Renal pelvis (tissue), 4 donors: ENCODE data around the gene KATNIP. TPM values are rescaled to one million over a fixed set of nuclear protein-coding genes. Genes with fewer than 3 reads are reported as not detected.
"Not testable (repeated sequence)": the region's sequence is repeated elsewhere in the genome, so short reads cannot be mapped to it uniquely, and the experiment has no call there.

ENCODE experiments used
- DNase-seq: peaks from one replicate; pipeline ENCODE4 v3.0.0-alpha.2; 2013
- polyA plus RNA-seq, 3 donors: library from polyadenylated mRNA; unstranded; fragments of 120-200 nt; gene quantifications; one replicate each; pipeline ENCODE4 v1.2.1, GENCODE V29; 2013; ENCODE audit not compliant: insufficient read length in 3 of 3

KATNIP gene
- polyA plus RNA-seq, 3 donors = 23.5 to 30.7 (median 29.7) TPM

DNA sequence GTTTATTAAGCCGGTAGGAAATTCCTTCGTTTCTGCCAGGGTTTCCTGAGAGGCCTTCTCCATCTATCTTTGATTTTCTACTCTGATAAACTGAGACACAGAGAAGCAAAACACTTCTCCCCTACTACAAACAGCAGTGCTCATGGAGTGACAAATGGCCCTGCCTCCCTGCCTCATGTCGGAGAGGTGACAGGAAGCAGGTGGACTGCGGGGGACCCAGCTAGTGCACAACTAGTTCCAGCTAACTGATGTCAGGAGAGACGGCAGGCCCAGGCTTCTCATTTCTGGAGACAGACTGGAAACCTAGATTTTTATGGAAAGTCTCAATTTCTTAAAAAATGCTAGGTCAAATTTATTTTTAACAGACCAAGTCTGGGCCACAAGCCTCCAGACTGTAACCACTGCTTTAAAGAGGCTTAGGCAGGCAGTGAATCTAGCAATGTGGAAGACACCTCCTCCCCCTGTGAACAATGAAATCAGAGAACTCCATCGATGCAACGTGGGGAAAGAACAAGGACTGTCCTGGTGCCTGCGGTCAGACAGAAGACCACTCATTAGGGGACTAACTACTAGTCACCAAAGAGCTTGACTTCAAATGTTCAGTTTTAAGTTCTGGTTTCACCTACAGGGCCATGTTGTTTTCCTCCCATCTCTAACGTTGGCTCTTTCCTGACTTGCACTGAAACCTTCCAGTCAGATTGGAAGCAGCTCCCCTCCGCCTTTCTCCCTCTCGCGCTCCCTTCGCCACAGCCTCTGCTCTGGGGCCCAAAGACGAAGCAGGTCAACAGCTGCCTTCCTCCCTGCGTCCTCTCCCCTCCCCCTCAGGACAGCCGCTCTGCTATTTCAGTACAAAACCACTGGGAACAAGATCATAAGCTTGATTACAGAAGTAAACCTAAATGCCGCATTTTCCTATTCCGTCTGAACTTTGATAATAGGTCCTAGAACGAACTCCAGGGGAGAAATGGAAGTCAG, 17.8 kb upstream of the KATNIP start:
- no peak for DNase-seq

DNA sequence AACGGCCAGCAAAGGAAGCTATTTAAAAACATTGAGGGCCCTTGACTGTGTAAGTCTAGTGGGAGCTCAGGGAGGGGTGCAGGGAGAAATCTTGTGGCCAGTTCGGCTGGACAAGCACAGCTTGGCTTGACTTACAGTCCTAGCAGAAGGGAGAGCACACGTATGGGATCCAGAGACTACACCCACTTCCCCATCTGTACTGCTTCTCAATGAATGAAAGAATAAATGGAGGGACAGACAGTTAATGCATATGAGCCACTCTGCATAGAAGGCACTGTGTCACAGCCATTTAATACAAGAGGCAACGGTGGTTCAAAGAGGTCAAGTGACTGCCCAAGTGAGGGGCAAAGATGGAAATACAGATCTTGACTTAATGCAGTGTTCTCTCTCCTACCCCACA, 15.7 kb upstream of the KATNIP start:
- DNase-seq = no peak

DNA sequence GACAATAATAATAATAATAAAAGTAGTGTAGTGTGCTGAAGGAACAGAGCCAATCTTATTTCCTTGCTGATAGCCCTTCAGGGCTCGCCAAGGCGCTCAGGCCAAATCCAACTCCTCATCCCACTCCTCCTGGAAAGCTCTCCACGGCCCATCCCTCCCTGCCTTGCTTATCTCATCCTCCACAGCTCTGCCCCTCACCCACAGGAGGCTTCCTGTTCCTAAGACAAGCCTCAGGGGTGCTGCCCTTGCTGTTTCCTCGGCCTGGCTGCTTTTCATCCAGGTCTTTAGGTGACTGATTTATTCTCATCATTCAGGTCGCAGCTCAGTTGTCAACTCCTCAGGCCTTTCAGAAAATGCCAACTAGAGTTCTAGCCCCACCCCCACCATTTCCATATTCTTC, 11.4 kb upstream of the KATNIP start:
- DNase-seq = no peak

DNA sequence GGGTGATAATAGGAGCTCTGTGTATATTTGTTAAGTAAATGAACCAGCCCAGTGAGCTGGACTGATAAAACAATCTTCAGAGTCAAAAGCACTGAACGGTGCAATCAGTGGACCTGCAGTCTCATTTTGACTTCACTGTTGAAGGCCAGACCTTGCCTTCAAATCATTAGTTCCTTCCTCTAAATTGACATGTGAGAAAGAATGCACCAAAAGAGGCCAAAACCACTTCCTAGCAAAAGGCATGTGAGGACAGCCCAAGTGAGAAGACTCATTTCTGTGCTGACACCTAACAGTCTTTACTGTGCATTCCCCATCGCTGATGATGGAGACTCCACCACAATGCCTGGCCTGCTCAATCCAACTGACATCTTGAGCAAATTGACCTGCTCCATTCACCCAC, 10.8 kb upstream of the KATNIP start:
- no peak for DNase-seq

DNA sequence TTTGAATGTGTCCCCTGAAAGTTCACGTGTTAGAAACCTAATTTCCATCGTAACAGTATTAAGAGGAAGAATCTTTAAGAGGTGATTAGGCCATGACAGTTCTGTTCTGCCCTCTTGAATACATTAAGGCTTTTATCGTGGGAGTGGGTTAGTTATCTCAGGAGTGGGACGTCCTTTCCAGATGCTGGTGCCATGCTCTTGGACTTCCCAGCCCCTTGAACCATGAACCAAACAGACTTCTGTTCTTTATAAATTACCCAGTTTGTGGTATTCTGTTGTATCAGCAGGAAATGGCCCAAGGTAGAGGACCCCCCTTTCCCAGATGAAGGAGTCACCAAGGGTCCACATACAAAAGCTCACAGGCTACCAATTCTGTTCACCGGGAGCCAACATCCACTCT, 10.3 kb upstream of the KATNIP start:
- no peak for DNase-seq

DNA sequence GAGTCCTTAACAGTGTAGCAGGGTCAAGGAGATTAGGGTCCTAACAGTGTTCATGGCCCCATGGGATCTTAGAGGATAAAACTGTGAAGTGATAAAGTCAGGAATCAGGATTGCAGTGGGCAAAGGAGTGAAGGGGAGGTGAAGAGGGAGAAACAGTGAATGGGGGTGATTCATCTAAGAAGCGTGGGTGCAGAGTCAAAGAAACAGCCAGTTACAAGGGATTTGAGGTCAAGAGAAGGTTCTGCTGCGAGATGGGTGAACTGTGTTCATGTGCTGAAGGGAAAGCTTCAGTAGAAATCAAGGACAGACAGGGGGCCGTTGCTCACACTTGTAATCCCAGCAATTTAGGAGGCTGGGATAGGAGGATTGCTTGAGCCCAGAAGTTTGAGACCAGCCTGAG, 6.1 kb upstream of the KATNIP start:
- no peak for DNase-seq

DNA sequence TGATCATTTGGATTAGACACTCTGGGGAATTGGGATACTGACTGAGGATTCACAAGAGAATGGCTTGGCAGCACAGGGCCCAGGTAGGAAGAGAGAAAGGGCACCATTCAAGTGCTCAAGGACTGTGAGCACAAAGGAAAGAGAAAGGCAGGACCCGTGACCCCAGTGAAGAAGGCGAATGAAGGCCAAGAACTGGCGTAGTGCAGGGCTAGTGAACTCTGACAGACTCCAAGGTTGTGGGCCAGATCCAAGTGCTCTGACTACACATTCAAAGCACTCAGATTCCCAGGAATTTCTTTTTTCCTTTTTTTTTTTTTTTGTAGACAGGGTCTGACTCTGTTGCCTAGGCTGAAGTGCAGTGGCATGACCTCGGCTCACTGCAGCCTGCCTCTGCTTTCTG, 5.3 kb upstream of the KATNIP start:
- DNase-seq = no peak

DNA sequence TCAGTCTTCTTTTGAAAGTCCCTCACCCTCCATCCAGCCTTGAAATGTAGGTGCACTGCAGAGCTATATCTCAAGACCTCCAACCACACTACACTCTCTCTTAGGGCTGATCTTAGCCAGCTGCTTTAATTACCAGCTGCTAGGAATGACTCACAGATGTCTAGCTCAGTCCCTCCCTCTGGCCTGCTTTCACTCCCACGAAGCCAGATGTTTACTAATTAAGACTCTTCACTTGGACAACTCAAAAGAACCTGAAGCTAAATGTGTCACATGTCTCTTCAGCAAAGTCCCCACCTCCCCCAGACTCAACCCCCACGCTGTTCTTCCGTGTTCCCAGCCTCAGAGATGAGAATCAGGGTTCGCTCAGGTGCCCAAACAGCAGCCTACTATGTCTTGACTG, 2.8 kb upstream of the KATNIP start:
- DNase-seq = no peak

DNA sequence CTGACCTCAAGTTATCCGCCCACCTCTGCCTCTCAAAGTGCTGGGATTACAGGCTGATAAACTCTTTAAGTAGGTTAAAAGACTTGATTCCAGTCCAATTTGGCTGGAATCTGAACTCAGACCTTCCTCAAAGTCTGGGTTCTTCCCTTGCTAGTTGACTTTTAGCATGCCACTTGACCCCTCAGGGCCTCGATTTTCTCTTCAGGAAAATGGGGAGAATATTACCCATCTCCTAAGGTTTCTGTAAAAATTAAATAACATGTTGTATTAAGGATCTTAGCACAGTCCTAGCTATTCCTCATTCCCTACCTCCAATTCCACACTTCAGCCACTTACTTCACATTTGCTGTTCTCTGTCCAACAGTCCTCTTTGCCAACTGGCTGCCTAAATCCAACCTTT, 2.1 kb upstream of the KATNIP start:
- DNase-seq = no peak

DNA sequence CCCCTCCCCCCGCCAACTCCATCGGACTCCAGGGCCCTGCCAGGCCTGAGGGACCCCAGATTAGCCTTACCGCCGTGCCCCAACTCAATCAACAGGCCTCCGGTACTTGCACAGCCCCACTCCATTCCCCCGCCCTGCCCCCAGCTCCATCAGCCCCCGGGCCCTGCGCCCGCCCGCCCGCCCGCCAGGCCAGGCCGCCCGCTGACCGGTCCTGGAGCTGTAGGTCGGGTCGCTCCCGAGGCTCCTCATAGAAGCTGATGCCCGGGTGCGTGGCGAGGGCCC, 539 bp upstream of the KATNIP start:
- no peak for DNase-seq

DNA sequence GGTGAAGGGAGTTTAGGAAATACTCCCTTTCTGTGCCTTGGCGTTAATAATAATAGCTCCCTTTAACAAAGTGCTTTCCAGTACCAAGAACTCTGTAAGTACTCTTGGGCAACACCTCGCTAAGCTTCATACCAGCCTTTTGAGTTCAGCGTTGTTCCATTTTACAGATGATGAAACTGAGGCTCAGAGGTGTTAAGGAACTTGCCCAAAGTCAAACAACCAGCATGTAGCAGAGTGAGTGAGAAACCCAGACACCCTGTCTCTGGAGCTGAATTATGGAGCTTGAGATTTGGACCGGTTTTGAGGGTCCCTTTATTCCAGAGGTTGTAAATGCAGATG, 607 bp downstream of the KATNIP start:
- DNase-seq = no peak

DNA sequence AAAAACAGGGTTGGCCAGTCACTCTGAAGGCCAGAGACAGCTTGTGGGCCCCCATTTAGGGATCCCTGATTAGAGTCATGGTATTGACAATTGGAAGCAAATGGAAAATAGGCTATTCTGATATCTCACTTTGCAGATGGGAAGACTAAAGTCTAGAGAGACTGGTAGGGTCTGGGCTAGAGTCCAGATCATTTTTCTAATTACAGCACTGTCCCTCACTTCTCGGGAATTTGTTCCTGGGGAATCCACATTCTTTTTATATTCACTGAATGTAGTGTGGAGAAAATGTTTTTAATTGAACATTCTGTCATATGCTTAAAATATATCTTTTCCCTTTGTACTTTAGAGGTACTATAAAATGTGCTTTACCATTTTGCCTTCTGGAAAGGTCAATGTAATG, 1.1 kb downstream of the KATNIP start:
- no peak for DNase-seq

DNA sequence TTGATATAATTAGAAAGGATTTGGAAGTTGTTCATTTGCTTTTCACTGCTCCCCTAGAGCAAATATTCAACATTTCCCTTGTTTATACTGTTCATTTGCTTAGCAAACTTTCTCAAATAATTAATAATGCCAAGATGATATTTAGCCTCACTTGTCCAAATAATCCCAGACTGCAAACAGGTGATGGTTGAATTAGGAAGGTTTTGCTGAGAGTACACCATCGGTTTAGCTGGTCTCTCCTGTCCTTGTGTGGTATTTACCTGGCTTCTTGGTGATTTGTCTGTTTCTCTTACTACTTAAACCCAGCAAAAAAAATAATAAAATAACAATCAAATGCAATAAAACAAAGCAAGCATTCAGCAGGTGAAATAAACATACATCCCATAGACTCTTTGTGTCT, 6.5 kb downstream of the KATNIP start:
- no peak for DNase-seq

DNA sequence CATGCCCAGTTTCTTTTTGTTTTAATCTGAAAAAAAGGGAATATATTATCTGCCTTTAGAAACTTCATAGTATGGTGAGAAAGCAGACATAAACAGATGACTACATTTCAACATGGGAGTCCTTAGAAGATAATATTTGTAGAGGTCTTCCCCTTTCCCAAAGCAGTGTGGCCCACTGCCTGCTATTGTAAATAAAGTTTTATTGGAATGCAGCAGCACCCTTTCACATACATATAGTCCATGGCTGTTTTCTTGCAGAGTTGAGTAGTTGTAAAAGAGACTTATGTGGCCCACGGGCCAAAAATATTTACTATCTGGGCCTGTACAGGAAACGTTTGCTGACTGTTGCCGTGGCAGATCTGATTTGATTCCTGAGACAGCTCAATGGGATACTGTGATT, 8.5 kb downstream of the KATNIP start:
- DNase-seq = no peak

DNA sequence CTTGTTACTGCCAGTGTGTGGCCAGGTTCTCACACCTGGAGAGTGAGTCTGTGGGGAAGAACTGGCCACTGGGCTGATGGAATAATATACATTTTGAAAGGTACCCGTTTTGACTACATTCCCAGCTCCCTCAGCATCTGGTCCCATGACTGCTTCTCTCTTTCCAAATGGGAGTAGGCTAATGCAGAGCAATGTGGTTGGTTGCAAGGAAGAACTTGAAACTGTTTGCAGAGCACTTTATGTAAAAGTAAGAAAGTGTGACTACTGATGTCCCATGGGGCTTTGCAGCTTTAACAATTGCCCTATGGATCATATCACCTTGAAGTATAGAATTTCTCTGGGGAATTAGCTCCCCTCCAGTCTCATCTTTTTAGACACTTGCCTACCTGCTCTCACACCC, 9.0 kb downstream of the KATNIP start:
- DNase-seq = no peak

DNA sequence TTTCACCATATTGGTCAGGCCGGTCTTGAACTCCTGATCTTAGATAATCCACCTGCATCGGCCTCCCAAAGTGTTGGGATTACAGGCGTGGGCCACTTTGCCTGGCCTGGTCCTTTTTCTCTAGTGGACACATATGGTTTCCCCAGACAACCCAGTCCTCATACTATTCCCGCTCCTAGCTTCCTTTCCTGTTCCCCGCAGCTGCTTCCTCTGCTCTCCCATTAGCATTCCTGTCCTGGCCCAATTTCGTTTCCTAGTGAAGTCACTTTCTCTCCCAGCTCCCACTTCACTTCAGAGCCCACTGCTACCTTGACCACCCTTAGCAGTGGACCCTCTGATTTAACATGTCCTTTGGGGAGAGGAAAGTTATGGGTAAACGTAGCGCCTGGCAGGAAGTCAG, 11.3 kb downstream of the KATNIP start:
- DNase-seq = no peak

DNA sequence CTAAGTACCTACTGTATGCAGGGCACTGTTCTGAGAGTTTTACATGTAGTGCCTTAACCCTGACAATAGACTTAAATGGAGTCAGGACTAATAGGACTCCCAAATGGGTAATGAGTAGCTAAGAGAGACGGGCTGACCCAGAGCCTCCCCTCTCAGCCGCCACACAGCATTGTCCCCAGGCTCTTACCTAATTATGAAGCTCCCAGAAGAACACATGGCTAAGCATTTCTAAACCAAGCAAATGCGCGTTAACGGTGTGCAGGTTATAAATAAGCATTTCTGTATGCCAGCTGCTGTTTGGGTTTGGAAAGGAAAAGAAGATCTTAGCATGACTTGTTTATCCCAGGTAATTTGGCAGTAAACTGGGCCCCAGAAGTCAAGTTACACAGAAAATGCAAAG, 14.3 kb downstream of the KATNIP start:
- DNase-seq = no peak

DNA sequence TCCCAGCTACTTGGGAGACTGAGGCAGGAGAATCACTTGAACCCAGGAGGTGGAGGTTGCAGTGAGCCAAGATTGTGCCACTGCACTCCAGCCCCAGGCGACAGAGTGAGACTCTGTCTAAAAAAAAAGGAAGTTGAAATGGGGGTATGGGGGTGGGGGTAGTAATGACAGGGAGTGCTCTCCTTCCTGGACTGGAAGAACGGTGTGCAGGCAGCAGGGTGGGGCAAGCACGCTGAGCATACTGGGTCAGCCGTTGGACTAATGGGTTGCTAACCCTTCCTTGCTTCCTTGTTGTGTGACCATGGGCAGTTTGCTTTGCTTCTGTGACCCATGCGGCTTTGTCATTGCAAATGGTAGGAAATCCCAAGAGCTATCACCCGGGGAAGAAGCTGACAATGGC, 16.5 kb downstream of the KATNIP start:
- no peak for DNase-seq

DNA sequence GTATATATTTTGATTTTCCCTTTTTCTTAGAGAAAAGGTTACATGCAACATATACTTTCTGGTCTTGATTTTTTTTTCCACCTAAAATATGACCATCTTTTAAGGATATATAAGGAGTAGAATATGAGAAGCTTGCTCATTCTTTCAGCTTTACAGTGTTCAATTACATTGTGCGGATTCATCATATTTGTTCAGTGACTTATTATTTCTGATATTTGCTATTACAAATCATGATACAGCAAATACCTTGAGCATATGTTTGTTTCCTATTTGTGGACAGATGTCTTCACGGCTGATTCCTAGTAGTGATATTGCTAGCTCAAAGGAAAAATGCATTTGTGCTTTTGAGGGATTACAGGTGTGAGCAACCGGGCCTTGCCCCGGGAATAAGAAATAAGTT, 18.1 kb downstream of the KATNIP start:
- DNase-seq = no peak

DNA sequence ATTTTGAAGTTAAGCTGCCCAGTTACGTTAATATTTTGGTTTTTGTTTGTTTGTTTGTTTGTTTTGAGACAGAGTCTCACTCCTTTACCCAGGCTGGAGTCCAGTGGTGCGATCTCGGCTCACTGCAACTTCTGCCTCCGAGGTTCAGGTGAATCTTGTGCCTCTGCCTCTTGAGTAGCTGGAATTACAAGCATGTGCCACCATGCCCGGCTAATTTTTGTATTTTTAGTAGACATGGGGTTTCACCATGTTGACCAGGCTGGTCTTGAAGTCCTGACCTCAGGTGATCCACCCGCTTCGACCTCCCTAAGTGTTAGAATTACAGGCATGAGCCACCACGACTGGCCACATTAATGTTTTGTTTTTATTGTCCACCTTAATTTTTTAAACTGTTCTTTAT, 21.0 kb downstream of the KATNIP start:
- DNase-seq = not testable (repeated sequence)

DNA sequence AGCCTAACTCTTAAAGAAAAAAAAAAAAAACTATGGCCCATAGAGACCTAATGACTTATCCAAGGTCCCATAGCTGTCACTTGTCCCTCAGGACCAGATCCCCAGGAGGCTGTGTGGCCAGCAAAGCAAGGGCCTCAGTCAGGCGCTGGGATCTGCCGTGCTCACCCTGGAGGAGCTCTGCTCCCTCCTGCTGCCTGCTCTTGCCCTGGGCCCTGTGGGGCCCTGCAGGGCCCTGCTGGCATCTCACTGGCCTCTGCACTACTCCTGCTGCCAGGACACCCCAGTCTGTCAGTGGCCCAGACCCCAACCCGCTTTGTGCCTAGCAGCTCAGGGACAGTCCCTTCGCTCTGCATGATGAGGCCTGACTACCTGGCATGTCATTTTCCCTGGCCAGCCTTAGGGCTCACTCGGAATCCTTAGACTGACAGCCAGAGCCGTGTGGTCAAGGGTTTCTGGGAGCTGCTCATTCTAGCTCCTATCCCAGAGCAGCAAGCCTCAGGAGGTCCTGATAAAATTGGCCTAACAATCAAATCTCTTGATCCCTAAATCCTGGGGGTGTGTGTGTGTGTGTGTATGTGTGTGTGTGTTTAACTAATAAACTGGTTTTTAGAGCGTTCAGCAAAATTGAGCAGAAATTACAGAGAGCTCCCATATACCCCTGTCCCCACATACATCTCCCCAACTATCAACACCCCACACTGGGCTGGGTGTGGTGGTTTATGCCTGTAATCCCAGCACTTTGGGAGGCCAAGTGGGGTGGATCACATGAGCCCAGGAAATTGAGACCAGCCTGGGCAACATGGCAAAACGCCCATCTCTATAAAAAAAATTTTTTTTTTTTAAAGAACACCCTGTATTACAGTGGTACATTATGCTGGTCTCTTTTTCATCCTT, 21.7 kb downstream of the KATNIP start:
- no peak for DNase-seq

DNA sequence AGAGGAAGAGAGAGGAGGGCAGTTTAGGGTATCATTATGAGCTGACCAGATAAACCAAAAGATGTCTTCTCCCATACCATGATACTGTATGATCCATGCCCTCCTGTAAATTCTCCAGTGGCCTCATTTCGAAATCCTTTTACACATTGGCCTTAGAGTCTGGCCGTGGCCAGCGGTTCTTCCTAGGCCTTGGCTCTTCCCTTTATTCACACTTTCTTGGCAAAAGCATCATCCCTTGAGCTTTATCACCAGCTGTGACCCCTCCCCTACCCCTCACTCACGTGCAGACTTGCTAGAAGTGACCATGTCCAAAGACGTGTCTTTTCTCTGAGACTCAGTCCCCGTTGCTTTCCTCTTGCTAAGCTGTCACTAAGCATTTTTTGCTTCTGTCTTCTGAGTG, 22.8 kb downstream of the KATNIP start:
- no peak for DNase-seq

DNA sequence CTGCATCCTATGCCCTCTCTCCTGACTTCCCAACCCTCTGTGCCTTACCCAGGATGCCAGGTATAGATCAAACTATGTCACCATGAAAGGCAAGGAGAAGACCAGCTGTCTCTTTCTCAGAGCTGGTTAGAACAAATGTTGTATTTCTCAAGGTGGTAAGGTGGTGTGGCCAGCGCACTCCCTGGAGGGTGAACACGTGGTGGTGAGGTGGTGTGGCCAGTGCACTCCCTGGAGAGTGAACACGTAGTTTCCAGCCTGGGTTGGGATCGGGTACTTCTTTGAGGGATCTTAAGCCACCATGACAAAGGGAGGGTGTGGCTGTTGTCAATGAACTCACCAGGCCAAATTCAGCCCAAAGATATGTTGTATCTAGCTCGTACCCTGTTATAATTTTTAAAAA, 26.8 kb downstream of the KATNIP start:
- no peak for DNase-seq
